Measurements from ENCODE around the gene SIPA1. TPM values are rescaled to one million over a fixed set of nuclear protein-coding genes. Genes with fewer than 3 reads are reported as not detected.

The SIPA1 gene
- total and polyA plus RNA-seq, 9 of the 15 experiments (the other 6 are each of a cell fraction or from before 2014, with no cell fraction given), result 0.25 to 85.8 (median 16.8) TPM

DNA sequence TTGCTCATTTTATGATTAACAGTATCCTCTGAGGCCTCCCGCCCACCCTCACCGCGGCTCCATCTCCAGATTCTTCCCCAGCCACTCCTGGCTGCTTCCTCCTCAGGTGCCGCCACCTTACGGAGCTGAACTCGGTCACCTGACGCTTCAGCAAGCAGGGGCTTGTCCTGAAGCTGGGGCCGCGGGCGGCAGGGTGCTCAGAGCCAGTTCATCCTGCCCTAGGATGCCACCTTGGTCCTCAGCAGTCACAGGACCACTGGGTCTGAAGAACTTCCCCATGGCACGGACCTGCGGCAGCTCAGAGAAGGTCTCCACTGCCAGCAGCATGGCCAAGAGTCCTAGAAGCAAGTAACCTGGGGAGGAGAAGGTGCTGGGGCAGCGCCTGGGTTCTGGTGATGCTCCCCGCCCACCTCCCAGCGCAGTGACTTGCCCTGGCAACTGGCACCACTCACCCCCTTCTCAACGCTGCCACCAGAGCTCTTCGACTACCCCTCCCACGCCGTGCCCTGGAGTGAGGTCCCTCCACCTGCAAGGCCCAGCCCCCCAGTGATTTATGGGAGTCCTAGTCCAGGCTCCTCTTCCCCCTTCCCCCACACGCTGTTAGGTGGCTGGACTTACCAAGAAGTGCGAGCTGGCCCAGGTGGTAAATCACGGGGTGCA, 44.9 kb upstream of the SIPA1 start (continued):
- no peak for TF ChIP-seq KAT2B (IDR thresholded peaks at IDR 0.05; ENCODE audit: low read depth, low read length)

DNA sequence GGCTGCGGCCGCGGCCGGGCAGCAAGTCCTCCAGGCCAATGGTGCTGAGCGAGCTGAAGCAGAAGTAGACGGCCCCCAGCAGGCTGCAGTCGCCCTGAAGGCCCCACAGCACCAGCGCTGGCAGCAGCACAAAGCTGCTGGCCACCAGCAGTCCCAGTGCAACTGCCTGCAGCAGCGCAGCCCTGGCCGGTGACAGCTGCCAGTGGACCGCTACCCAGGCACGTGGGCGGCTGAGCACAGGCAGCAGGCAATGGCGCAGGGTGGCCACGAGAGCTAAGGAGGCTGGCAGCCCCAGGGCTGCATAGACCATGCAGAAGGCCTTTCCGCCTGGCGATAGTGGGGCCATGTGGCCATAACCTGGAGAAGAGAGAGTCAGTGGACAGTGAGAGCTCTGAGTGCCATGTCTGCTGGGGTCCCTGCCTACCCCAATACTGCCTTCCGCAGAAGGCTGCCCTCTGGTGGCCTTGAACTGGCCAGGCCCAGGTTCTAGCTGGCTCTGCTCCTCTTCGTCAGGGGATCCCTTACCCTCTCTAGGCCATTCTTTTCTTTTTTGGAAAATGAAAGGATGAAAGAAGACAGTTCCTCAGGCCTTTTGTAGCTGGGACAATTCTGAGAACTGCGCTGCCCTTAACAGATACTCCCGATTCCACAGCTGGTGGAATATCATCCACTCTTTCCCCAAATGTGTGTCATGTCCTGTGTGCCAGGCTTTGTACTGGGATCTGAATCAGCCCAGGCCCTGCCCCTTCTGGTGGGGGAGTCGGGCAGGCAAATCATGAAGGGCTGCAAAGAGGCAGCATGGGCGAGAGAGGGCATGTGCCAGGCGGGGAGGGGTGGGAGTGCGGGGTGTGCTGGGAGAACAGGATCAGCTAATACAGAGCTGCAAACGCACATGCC, 44.1 kb upstream of the SIPA1 start:
- ChIA-PET CTCF (ENCODE audit: low intra/inter-chr PET ratio) (interaction anchor here (0.5 kb wide), 1 partner anchor 226 kb away, joined by 3 read pairs; no protein-coding TSS in a partner anchor), POLR2A (interaction anchor here (0.6 to 3.4 kb wide), 17 partner anchors 9 to 211 kb away, joined by 3 to 17 read pairs (median 5); partner anchors contain the start of genes EHBP1L1, MALAT1, PCNX3 and SLC25A45)
- TF ChIP-seq ZBTB33 (CRISPR knock-in tag; IDR thresholded peaks at IDR 0.05), result peak; percentile 83
- no peak for TF ChIP-seq CHCHD3 (CRISPR knock-in tag; IDR thresholded peaks at IDR 0.05)
- TF ChIP-seq ZNF133 (CRISPR knock-in tag; IDR thresholded peaks at IDR 0.05), result no peak
- no peak for TF ChIP-seq PHF21A (IDR thresholded peaks at IDR 0.05; ENCODE audit: borderline replicate concordance, low read depth)
- no peak for TF ChIP-seq FOXA3 (CRISPR knock-in tag; conservative IDR thresholded peaks at IDR 0.05 in 1 of 2, IDR thresholded peaks at IDR 0.05 in 1 of 2)
- peak; percentile 56 for TF ChIP-seq SMC3 (conservative IDR thresholded peaks at IDR 0.05; ENCODE audit: insufficient read depth, low read depth, low read length)
- no peak for TF ChIP-seq EZH2 (IDR thresholded peaks at IDR 0.05; ENCODE audit: borderline replicate concordance, low read depth, low read length)
- no peak for TF ChIP-seq HMG20A (CRISPR knock-in tag; conservative IDR thresholded peaks at IDR 0.05)
- TF ChIP-seq SRSF9 (IDR thresholded peaks at IDR 0.05; ENCODE audit: borderline replicate concordance, low read depth, low read length), result no peak
- 0 out of 2 replicates have a peak, but pooled peaks have one; percentile 32 for TF ChIP-seq POLR2A (conservative IDR thresholded peaks at IDR 0.05)
- TF ChIP-seq, protein P1, sequence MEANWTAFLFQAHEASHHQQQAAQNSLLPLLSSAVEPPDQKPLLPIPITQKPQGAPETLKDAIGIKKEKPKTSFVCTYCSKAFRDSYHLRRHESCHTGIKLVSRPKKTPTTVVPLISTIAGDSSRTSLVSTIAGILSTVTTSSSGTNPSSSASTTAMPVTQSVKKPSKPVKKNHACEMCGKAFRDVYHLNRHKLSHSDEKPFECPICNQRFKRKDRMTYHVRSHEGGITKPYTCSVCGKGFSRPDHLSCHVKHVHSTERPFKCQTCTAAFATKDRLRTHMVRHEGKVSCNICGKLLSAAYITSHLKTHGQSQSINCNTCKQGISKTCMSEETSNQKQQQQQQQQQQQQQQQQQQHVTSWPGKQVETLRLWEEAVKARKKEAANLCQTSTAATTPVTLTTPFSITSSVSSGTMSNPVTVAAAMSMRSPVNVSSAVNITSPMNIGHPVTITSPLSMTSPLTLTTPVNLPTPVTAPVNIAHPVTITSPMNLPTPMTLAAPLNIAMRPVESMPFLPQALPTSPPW (CRISPR knock-in tag; IDR thresholded peaks at IDR 0.05), result no peak
- no peak for TF ChIP-seq BRD4 (IDR thresholded peaks at IDR 0.05)

More for the DNA sequence above, 44.1 kb upstream of the SIPA1 start:
- in situ Hi-C loops (cut with MboI), result no loop called here
- H3K9me1 ChIP-seq (ENCODE audit: control insufficient read depth, insufficient read depth, low read length), result no peaks in the 10 kb centered on the region
- peaks cover 47% of the 10 kb centered on the region; the same call in 2 of the 3 replicates for H3K36me3 ChIP-seq (ENCODE audit: control insufficient read depth, insufficient read depth, low read length)
- H4K20me1 ChIP-seq (replicated peaks; ENCODE audit: control insufficient read depth, insufficient read depth, low read length), result no peaks in the 10 kb centered on the region
- no peaks in the 10 kb centered on the region for H3K79me2 ChIP-seq (ENCODE audit: control insufficient read depth, insufficient read depth, low read length)
- no peak overlapping the region for H3K4me3 ChIP-seq
- peak; percentile 80 for ATAC-seq
- no peaks in the 10 kb centered on the region for H3K27me3 ChIP-seq (ENCODE audit: control insufficient read depth in 2 of 2, insufficient read depth in 2 of 2, low read length in 2 of 2)
- H3K9ac ChIP-seq (ENCODE audit: insufficient read depth in 1 of 2, low read depth in 2 of 2, low read length in 2 of 2), result no peak overlapping the region
- no peak overlapping the region for H2AFZ ChIP-seq (ENCODE audit: low read depth, low read length)
- DNase-seq (ENCODE audit: extremely low read depth in 1 of 4, low spot score in 3 of 4), result peak; percentile 46 to 67 (median 56)
- intact Hi-C loops (cut with micrococcal nuclease), result no loop called here
- H3K9me3 ChIP-seq (replicated peaks; ENCODE audit: control insufficient read depth, insufficient read depth, low read depth, low read length), result no peaks in the 10 kb centered on the region
- H3K27ac ChIP-seq (ENCODE audit: extremely low read depth, low read depth, low read length), result no peak overlapping the region
- no peak overlapping the region for H3K4me2 ChIP-seq (ENCODE audit: insufficient read depth, low read length)
- peak; percentile 91 for FAIRE-seq
- 77% methylated on average over 19 of the region's 26 CpGs for WGBS (ENCODE audit: insufficient coverage, low coverage, missing lambda C conversion rate)
- BruUV-seq (replicated peaks), result no TSS peak
- H3K4me1 ChIP-seq (replicated peaks in 1 of 2; ENCODE audit: control insufficient read depth in 2 of 2, insufficient read depth in 2 of 2, low read length in 2 of 2), result peaks cover 8 to 59% of the 10 kb centered on the region in 2 experiments; a peak in 4 of 5 replicates
